H4 (cell line): ENCODE measurements around the gene CSTF1. TPM values are rescaled to one million over a fixed set of nuclear protein-coding genes. Genes with fewer than 3 reads are reported as not detected.
"Not testable (repeated sequence)": the region's sequence is repeated elsewhere in the genome, so short reads cannot be mapped to it uniquely, and the experiment has no call there.

ENCODE experiments used
- DNase-seq: peaks from one replicate; pipeline ENCODE4 v3.0.0-alpha.2; 2015; ENCODE audit warnings: low spot score
- total RNA-seq: library from RNA; depleted of rRNA; stranded (reverse); fragments of >200 nt; shearing (Covaris generic); gene quantifications from 2 replicates; pipeline ENCODE4 v1.2.3, GENCODE V29; 2014

CSTF1 gene
- total RNA-seq, 1 experiment from 2014 or later: 60.8 TPM

DNA sequence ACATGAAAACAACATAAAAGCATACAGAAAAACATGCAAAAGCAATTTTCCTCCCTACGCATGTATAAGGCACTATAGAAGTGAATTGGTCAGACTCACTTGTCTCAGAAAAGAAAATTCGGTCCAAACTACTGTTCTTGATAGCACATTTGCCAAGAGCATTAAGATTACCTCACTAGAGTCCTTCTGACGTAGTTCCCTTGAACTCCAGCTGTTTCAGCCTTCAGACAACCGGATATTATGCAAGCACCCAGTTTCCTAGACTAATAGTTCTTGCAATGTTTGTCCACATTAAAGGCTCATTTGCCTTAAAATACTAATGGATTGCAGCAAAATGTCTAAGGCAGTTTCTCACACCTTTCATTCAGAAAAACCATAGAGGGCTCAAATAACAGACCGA is 17.1 kb downstream of the CSTF1 start:
- no peak for DNase-seq

GRCh38 chr20:56409956-56410355 is 17.5 kb downstream of the CSTF1 start:
- no peak for DNase-seq

DNA sequence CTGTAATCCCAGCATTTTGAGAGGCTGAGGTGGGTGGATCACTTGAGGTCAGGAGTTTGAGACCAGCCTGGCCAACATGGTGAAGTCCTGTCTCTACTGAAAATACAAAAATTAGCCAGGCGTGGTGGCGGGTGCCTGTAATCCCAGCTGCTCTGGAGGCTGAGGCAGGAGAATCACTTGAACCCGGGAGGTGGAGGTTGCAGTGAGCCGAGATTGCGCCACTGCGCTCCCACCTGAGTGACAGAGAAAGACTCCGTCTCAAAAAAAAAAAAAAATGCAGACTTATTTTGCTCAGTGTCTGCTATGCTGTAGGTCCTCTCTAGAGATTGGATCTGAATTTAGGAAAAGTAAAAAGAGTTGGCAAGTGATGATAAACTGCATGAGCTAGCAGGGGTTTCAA is 18.8 kb downstream of the CSTF1 start:
- not testable (repeated sequence) for DNase-seq

DNA sequence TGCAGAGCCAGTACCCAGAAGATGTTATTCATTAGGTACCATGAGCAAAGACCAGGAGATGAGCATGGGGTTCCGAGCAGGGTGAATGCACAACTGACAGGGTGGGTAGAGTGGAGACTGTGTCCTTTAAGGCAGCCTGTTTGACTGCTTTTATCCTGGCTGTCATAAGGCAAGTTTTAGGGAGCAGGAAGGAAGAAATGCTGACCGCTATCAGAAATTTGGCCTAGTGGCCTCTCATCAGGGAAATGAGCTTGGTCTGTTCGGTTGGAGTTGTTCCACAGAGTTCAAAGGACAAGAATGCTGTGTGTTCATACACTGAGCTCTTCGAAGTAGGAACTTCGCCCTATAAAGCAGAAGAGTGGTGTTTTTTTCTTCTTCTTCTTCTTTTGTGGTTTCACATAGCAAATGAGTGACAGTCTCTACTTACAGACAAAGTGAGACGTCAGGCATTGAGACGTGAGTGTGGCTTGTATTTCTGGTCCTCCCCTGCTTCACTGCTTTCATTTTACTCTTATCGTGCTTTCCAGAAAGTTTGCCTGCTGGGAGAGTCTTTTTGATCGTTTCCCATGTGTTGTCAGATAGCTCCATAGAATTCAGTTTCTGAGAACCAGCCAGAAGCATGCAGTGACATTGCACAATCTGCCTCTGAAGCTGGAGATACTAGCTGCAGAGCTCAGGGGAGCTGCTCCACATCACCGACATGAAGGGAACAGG is 19.5 kb downstream of the CSTF1 start, which contains the start of gene CASS4:
CASS4 (plus strand) TSS at position 502 of the 714 bp plus-strand sequence; CDS start at position 701, 199 bp downstream.
- no peak for DNase-seq

- DNase-seq: no peak
These were observed 20.0 kb downstream of the CSTF1 start for GRCh38 chr20:56412473-56412790.

DNA sequence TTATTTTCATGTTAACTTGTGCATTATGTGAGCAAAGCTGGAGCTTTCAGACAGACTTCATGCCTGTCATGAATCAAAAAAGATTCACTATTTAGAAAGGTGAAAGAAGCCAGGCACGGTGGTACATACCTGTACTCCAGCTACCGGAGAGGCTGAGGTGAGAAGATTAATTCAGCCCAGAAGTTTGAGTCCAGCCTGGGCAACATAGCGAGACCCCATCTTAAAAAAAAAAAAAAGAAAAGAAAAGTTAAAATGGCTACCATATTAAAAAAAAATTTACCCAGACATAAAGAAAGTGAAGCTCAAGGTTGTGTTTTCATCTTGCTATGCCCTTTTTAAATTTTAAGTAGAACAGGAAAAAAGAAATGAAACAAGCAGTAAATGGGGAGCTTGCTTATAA is 20.5 kb downstream of the CSTF1 start:
- DNase-seq: no peak

DNA sequence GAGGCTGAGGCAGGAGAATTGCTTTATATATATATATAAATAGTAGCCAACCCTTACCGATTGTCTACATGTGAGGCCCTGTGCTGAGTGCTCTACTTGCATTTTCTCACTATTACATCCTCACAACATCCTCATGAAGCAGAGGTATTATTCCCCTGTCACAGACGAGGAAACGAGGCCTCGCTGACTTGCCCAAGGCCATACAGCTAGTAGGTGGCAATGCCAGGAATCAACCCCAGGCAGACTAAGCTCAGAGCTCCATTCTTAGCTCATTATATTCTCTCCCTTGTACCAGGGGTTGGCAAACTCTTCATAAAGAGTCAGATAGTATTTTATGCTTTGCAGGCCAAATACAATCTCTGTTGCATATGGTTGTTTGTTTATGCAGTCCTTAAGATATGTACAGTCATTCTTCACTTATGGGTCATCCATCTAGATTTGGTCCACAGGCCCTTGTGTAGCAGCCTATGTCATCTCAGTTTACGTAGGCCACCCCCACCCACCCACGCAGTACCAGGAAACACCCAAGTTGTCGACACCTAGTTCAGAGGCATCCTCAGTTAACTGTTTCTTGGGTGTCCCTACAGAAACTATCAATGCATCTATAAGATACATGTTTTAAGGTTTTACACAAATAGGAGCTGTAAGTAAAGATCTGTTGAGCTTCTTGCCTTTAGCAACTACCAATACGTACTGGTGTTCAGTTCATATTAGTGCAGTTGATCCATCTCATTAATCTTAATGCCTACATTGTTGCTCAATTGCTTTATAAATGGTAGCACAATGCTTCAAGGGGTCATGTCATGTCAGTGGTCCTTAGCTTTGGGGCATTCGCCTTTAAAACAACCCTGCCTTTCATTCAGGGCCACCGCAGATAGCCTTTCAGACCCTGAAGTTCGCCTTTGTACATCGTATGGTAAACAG is 22.7 kb downstream of the CSTF1 start:
- DNase-seq: no peak

DNA sequence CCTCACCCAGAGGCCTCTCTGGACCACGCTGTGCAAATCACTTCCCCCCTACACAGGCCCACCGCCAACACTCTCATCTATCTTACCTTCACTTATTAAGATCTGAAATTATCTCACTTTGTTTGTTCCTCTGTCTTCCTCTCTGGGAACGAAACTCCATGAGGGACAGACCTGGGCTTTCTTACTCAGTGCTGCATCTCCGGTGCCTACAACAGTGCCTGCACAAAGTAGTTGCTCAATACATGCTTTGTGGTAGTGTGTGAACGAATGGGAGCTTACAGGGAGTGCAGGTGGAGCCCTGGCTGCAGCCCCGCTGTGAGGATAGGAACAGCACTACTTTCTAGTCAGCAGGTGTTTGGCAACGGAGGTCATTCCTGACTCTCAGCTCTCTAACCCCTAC is 25.0 kb downstream of the CSTF1 start:
- DNase-seq: no peak

DNA sequence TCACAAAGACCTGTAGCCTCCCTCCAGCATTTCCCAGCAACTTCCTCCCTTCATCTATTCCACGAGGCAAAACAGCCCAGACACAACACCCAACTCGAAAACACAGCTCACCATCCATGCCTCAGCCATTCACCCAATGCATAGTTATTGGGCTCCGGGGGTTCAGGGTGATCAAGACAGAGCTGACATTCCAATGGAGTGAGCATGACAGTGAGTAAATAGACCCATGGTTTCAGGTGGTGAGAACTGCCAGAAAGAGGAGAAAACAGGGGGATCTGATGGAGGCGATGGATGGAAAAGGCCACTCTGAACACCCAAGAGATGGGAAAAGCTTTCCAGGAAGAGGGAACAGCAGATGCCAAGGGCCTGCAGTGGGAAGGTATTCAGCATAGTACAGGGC is 25.5 kb downstream of the CSTF1 start:
- no peak for DNase-seq

DNA sequence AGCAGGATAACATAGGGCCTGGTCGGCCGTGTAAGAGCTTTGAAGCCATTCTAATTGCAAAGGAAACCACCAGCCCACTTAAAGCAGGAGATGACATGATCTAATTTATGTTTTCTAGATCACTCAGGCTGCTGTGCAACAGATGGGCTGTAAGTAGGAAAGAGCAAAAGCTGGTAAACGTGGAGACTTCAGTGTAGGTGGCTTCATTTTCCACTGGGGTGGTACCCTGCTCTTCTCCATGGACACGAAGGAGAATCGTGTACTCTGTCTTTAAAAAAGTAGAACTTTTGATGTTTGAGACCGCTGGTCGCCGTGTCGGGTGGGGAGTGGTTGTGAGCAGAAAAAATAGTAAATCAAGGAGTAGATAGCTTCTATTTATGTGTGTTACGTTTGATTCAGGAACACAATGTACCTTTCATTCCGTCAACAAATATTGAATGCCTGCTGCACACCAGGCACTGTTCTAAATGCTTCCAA is 26.0 kb downstream of the CSTF1 start:
- no peak for DNase-seq

DNA sequence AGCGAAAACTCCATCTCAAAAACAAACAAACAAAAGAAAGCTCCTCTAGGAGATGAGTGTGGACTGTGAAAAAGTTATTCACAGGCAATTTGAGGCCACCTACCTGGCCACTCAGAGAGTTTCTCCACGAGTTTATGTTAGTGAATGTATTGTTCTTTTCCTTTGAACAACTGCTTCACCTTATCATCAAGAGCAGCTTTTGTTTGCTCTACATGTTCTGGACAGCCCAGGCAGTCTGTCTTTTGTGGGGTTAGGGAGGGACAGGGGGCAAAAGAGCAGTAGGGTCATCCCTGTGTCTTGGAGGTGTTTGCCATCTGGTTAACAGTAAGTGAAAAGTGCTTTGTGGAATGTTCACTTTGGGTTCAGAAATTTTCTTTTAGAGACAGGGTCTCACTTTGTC is 27.6 kb downstream of the CSTF1 start:
- DNase-seq: no peak

- no peak for DNase-seq
These were observed 28.7 kb downstream of the CSTF1 start for GRCh38 chr20:56420940-56421688.

DNA sequence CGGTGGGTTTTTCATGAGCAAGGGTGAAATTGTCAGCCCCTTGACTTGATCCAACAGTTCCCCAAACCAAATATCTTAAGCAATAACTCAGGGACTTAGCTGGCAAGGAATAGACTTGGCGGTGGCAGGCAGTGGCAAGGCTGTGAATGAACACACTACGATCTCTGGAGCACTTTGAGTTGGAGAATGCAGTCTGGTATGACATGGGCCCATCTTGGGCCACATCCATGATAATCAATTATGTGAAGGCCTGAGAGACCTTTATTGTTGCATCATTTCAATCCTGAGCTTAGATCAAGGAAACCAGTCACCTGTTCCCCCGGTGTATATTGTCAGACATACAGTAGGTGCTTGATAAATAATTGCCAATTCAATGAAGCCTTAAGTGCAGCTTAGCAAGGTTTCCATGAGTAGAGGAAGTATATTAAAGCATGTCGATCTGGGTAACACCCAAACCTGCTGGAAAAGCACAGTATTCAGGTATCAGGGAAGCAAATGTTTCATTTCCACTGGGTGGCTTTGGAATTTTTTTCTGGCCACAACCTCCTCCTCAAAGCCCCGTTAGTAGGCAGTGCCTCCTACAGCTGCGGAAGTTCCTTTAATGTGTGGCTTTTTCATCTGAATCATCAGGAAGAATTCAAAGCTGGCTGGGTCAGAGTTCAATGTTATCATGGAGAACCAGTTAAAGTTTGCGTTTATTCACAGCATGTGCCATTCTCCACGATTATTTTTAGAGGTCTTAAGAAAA is 29.8 kb downstream of the CSTF1 start:
- DNase-seq: peak; percentile 67

DNA sequence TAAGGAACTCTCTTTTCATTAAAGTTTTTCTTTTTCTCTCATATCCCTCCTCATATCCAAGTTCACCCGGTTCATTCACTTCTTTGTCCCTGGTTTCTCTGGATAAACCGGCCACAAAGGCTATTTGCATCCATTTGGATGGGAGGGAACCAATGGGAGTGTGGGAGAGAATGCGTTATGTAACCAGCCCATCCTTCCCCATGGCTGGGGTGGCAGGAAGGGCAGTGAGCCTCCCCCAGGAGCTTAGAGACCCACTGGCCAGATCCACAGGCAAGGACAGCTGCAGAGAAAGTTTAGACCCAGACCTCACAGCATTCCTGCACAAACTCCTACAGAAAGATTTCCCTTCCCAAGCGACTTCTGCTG is 30.4 kb downstream of the CSTF1 start:
- DNase-seq: no peak

DNA sequence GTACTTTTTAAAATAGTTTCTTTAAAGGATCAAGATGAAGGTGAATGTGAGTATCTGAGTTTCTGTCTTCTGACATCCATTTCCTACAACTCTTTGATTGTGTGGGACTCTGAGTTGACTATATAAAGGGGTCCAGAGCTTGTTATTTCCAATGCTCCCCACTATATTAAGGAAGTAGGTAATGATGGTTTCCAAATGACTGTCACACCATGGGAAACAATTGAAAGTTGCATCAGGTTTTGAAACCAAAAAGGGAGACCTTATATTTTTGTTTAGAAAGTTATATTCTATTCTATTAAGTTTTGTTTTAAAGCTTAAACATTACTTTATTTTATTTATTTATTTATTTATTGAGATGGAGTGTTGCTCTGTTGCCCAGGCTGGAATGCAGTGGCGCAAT is 30.8 kb downstream of the CSTF1 start:
- DNase-seq: no peak

GRCh38 chr20:56423886-56424285 is 31.4 kb downstream of the CSTF1 start:
- no peak for DNase-seq

GRCh38 chr20:56424931-56425330 is 32.5 kb downstream of the CSTF1 start:
- no peak for DNase-seq

DNA sequence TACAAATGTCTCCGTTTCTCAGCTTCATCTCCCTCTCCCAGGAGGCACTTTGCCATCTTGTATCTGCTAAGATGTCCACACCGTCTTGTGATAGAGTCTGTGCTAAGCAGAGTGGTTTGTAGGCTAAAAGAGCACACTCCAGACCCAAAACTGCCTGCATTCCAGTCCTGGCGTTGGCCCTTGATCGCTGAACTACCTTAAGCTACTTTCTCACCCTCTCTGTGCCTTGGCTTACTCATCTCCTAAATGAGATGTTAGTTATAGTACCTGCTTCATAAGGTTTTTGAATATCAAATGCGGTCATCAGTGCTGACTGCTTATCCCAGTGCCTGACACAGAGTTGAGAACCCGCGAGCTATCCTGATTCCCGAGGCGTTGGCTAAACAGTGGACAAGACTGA is 33.6 kb downstream of the CSTF1 start:
- DNase-seq: no peak

DNA sequence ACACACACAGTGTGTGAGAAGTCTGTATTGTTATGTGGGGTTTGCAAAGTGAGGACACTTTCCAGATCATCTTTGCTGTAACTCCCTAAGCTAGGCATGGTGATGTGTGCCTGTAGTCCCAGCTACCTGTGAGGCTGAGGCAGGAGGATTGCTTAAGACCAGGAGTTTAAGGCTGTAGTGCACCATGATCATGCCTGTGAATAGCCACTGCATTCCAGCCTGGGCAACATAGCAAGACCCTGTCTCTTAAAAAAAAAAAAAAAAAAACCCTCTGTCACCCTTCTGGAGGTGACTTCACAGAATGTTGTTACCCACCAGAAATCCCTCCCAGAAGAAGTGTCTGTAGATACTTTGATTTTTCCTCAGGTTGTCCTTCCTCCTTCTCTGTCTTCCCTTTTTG is 34.5 kb downstream of the CSTF1 start:
- no peak for DNase-seq

- no peak for DNase-seq
These were observed 35.4 kb downstream of the CSTF1 start for GRCh38 chr20:56427797-56428196.

DNA sequence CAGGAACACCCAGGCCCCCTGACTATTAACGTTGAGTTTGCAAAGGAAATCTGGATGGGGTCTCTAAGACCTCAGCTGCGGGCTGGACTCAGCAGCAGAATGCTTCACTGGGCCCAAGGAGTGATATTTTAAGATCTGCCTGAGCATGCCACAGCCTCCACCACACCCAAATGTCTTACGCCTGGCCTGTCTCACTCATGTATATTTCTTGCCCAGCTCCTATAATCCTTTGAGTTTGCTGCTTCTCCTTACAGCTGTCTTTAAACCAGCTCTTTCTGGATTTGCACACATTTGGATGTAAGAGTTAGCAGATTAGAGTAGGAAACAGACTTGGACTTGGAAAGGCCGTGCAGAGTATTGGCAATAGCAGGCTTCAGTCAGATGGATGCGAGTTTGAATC is 36.0 kb downstream of the CSTF1 start:
- DNase-seq: no peak

DNA sequence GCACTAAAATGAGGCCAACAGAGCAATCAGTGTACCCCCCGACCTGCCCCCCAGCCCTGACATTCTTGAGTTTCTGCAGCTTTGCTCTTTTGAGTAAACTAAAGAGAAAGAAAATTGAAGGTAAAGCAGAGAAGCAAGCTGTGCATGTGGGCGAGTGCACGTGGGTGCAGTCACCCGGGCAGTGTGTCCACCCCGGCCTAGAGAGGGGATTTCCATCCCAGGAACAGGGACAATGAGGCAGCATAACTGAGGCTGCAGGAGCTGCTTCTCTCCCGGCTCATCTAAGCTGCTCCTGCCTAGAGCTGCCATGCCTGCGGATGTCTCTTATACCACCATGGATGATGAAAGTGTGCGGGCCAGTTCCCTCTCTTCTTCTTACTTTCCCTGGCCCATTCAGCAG is 36.4 kb downstream of the CSTF1 start:
- DNase-seq: no peak
